Stimulated activated CD4-positive, alpha-beta T cell treated with anti-CD3 and anti-CD28 coated beads, Interleukin-4, amount 100 ng/mL, for 4 hours (primary cell): ENCODE data around the gene IGFBP1.

Experiments
- DNase-seq, 2 experiments: peaks; one replicate each; pipeline ENCODE4 v3.0.0-alpha.2; 2020

IGFBP1 gene

GRCh38 chr7:45909561-45909960 is 21.3 kb downstream of the IGFBP1 start:
- DNase-seq = no peak

GRCh38 chr7:45910855-45911254 is 22.6 kb downstream of the IGFBP1 start:
- DNase-seq = no peak

- no peak for DNase-seq
These were observed 23.0 kb downstream of the IGFBP1 start for GRCh38 chr7:45911311-45911710.

- DNase-seq = no peak
These were observed 24.7 kb downstream of the IGFBP1 start for GRCh38 chr7:45912972-45913371.

- DNase-seq = no peak
These were observed 26.6 kb downstream of the IGFBP1 start for GRCh38 chr7:45914911-45915310.

- DNase-seq = no peak
These were observed 27.3 kb downstream of the IGFBP1 start for GRCh38 chr7:45915606-45916005.

- DNase-seq = no peak
These were observed 28.8 kb downstream of the IGFBP1 start for GRCh38 chr7:45917064-45917463.

GRCh38 chr7:45917658-45918057 is 29.4 kb downstream of the IGFBP1 start:
- peak; percentile 44 to 74 for DNase-seq

- no peak for DNase-seq
These were observed 30.3 kb downstream of the IGFBP1 start for GRCh38 chr7:45918556-45918955.

- DNase-seq = no peak
These were observed 31.0 kb downstream of the IGFBP1 start for GRCh38 chr7:45919231-45919784.

- DNase-seq = no peak
These were observed 31.7 kb downstream of the IGFBP1 start for GRCh38 chr7:45919993-45920459.

GRCh38 chr7:45920502-45921380 is 32.5 kb downstream of the IGFBP1 start, which contains the start of gene IGFBP3:
Gene IGFBP3, minus strand, starts transcription at chr7:45921272. Its CDS starts 132 bp downstream, at chr7:45921140.
- no peak for DNase-seq

GRCh38 chr7:45921381-45921698 is 33.1 kb downstream of the IGFBP1 start:
- DNase-seq = no peak

- no peak for DNase-seq
These were observed 33.6 kb downstream of the IGFBP1 start for GRCh38 chr7:45921699-45922519.

- DNase-seq = no peak
These were observed 34.5 kb downstream of the IGFBP1 start for GRCh38 chr7:45922810-45923209.

GRCh38 chr7:45923290-45923689 is 35.0 kb downstream of the IGFBP1 start:
- peak in 1 of 2 experiments; percentile 42 for DNase-seq

- no peak for DNase-seq
These were observed 35.5 kb downstream of the IGFBP1 start for GRCh38 chr7:45923818-45924217.

GRCh38 chr7:45924283-45924682 is 36.0 kb downstream of the IGFBP1 start:
- DNase-seq = no peak

- no peak for DNase-seq
These were observed 39.4 kb downstream of the IGFBP1 start for GRCh38 chr7:45927721-45928120.

GRCh38 chr7:45930967-45931366 is 42.7 kb downstream of the IGFBP1 start:
- DNase-seq = no peak

GRCh38 chr7:45937301-45937700 is 49.0 kb downstream of the IGFBP1 start:
- DNase-seq = no peak

- no peak for DNase-seq
These were observed 49.6 kb downstream of the IGFBP1 start for GRCh38 chr7:45937862-45938261.

- DNase-seq = no peak
These were observed 50.5 kb downstream of the IGFBP1 start for GRCh38 chr7:45938626-45939302.
